Measurements from ENCODE around the gene ANG.
"Not testable (repeated sequence)": the region's sequence is repeated elsewhere in the genome, so short reads cannot be mapped to it uniquely, and the experiment has no call there.

Gene ANG

DNA sequence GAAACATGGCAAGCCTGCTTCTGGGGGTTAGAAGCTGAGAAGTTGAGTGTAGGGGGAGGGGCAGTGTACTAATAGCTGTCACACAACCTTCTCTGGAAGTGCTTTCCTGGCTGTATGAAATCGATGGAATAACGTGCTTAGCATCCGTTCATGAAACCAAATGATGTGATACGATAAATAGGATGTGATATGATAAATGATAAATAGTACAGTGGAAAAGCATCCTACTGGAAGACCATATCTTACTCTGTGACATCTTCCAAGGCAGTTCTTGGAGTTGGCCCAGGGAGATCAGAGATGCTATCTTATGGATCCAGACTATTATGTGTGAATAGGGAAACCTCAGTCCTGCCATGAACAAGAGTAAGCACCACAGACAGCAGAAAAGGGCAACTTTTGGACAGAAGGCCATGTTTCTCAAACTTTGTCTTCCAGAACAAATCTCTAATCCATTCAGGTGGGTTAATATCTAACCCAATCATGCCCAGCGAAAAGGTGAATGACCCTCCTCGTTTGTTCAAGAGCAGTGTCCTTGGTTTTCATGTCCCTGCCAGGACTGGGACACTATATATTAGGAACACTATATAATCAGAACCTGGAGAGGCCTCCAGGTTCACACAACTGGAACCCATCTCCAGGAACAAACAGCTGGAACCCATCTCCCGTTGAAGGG is at the start of gene ANG:
ANG (plus strand) TSS at position 598 of the 673 bp plus-strand sequence. CDS start 4,801 bp downstream, outside the sequence.
- DNase-seq = no peak

DNA sequence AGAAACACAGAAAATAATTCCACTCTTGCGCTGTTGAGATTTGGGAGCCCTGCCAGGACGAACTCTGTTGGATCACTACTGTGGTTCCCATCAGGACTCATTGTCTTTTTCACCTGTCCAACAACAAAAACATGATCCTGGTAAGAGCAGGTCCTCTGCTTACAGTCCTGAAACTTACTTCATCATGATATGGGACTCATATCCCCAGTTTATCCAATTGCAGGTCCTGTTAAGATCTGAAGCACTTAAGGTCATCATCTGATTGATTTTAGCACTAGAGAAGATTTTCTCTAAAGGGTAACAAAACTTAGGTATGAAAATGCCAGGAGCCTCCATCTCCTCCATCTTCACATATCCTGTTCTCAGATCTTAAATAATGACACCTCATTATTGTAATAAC is 47.0 kb upstream of the ANG start, which contains the start of gene OR6S1:
OR6S1 (minus strand) TSS at position 101 of the 400 bp plus-strand sequence; CDS start at position 101, 0 bp downstream.
- no peak for DNase-seq

DNA sequence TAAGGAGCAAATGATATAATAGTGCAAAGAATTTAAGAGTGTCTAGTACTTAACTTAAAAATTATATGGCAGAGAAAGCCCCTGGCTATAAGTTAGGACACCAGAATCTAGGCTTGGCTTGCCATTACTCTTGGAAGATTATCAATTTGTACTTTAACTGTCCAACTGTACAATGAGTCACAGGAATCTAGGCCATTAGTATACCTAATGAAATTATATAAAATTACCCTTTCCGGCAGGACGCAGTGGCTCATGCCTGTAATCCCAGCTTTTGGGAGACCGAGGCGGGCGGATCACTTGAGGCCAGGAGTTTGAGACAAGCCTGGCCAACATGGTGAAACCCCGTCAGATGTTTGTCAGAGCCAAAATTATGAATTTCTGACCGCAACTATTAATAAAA is 46.4 kb upstream of the ANG start:
- no peak for DNase-seq

DNA sequence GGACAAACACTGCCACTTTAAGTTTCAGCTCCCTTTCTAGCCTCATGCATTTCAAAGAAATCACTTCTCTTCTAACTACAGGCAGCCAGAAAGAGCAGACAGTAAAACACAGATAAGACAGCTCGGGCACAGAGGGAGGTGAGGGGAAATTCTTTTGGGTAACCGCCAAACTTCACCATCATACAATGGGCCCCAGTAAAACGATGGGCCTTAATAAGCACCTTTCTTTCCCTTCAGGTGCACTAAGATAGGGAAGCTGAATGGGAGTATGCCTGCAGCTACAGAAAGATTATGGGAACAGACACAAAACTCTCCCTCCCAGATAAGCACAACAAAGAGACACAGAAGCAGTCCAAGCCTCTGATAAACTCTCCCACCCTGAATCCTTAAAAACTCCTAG is 45.8 kb upstream of the ANG start:
- DNase-seq = not testable (repeated sequence)

DNA sequence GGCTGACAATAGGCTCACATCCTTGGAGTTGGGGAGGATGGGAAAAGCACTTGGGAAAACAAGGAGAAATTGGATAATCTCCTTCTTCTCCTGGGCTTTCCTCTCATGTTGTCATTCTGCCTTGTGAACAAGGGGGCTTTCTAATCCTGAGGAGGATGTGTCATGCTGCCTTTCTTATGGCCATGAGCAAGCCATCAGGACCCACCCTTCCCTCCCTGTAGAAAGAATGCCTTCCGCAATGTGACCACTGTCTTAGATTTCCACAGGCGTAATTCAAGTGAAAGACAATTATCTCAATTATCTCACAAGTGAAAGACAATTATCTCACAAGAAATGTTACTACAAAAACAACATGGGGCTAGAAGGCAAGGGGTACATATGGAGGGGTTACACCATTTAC is 44.0 kb upstream of the ANG start:
- DNase-seq = no peak

DNA sequence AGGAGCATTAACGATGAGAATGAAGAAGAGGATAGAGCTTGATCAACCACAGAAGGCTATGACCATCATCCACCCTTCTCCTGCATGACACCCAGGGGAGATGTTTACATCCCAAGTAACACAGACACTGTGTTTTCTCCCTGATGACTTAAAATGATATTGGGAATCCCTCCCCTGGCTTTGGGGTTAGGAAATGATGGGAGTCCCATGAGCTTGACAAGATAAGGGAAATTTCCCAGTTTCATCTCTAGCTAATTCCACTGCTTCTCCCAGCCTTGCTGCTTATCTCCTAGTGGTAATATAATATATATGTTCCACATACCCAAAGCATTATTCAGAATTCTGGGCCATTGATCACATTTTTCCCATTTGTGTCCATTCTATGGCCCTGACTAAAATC is 43.1 kb upstream of the ANG start:
- no peak for DNase-seq

DNA sequence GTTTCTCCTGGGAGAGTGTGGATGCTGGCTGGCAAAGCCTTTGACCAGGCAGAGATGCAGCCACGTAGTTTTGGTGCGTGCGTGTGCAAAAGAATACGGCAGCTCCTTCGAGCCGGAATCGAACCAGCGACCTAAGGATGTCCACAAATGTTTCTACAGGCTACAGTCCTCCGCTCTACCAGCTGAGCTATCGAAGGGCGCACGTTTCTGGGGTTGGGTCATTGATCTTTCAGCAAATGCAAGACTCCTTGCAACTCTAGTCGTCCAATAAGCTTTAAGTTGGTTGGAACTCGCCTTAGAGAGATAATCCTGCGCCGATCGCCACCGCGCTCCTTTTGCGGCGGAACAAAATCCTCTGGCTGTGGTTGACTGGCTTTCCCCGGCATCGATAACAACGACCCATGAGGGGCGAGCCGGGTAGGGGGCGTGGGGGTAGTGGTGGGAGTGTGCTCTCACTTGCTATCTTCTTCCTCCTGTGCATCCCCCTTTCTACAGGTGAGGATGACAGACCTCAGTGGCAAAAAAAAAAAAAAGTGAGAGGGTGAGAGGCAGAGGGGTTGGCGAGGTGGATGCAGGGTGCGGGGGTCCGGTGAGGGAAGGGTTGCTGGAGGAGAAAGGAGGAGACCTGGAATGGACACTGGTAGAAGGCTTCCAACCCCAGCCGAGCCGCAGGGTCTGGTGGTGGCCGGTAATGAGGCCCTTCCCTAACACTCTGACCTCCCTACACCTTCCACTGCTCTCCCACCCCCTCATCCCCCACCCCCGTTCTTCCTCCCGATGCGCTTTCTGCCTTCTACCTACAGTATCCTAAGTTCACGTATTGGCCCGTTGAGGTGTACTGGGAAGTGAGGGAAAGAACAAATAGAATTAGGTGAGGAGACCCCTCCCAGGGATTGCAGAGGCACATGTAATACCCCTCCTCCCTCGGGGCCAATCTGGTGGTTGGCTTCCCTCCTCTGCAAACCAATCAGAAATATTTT is 35.3 kb upstream of the ANG start:
- peak; percentile 32 for DNase-seq

DNA sequence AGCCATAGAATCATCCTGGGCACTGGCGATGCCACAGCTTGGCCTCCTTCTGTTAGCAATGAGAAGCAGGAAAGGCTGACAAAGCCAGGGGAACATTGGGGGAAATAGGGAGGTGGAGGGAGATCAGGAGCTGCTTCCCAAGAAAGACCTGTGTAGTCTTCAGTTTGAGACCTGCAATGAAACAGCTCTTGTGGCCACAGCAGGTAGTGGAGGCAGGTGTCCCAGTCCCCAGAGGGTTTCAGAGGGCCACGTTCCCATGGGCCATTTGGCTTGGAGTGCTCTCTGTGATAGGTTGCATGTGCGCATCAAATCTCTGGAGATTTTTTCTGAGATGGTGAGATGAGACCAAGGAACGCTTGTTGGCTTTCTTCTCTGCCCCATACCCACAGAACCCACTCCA is 32.7 kb upstream of the ANG start:
- DNase-seq = no peak

DNA sequence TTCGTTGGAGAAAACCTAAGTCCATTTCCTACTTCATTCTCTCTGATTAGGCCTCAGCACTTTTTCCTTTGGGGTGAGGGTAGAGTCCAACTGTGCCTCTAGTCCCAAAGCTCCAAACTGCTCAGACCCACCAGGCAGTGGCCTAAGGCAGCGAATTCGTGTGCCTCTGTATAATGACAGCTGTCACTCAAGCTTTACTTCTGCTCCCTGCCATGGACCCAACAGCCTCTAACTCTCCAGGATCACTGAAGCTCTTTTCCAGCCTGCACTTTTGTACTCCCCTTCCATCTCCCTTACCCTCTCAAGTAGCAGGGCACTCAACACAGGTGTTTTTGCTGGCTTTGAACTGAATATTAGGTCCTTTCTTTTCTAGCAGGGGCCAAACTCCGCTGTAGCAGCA is 32.3 kb upstream of the ANG start:
- no peak for DNase-seq

DNA sequence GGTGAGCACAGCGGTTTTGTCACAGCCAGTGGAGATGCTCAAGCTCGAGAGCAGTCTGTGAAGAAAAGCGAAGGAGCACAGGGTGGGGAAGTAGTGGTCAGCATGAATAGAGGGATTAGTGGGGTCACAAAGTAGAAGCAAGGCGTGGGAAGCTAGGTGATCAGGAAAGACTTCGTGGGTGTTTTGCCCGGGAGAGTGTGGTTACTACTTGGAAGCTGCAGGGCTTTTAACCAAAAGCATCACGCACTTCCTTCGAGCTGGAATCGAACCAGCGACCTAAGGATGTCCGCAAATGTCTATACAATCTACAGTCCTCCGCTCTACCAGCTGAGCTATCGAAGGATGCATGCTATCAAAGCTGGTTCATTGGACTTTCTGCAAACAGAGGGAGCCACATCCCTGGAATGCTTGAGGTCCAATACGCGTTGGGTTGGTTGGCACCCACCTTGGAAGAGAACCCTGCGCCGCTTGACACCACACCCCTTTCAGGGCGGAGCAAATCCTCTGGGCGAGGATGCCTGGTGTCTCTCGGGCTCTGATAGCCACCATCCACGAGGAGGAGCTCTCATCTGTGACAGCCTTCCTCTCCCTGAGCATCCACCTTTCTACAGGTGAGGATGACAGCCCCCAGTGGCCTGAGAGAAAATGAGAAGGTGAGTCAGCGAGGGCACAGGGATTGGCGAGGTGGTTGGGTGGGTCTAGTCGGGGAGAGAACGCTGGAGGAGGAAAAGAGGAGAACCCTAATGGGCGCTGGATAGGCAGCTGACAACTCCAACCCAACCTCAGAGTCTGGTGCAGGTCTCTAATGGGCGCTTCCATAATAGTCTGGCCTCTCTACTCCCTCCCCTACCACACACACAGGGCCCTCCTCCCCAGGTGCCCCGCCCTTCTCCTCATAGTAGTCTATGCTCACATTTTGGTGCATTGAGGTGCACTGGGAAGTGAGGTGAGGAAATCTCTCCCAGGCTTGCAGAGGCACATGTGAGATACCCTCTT is 31.1 kb upstream of the ANG start:
- peak; percentile 54 for DNase-seq

DNA sequence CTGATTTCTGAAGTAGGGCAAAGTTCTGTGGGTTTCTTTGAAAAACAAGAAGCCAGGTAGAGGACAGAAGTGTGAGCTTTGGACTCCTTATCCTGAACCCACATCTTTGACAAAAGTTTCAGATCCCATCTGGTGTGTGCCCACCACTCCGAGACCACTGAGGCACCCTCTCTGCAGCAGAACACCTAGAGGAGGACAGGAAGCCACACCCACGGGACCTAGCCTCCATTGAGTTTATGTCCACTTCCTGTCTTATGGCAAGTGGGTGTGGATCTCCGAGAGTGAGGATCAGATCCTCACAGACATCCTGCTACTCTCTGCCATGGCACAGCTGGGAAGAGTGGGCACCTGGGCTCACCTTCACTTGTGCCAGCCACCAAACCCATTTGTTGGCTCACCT is 30.3 kb upstream of the ANG start:
- no peak for DNase-seq

DNA sequence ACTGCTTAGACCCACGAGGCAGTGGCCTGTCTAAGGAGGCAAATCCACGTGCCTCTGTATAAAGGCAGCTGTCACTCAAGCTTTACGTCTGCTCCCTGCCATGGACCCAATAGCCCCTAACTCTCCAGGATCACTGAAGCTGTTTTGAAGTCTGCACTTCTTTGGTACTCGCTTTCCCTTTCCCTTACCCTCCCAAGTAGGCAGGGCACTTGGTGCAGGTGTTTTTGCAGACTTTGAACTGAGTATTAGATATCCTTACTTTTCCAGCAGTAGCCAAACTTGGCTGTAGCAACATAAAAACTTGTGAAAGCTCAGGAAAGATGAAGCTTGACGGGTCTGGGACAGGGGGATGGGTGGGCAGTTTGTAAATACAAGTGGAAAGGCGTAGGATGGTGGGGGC is 29.2 kb upstream of the ANG start:
- no peak for DNase-seq

DNA sequence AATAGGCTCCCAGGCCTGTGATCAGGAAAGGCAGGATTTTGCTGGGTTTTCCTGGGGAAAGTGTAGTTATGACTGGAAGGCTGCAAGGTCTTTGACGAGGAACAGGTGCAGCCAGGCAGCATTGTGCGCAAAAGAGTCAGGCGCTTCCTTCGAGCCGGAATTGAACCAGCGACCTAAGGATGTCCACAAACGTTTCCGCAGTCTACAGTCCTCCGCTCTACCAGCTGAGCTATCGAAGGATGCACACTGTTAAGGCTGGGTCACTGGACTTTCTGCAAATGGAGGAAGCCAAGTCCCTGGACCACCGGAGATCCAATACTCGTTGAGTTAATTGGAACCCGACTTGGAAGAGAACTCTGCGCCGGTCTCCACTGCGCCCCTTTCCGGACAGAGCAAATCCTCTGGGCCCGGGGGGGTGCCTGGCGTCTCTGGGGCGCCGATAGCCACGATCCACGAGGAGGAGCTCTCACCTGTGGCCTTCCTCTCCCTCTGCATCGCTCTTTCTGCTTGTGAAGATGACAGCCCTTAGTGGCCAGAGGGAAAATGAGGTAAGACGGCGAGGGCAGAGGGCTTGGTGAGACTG is 28.7 kb upstream of the ANG start:
- DNase-seq = no peak

DNA sequence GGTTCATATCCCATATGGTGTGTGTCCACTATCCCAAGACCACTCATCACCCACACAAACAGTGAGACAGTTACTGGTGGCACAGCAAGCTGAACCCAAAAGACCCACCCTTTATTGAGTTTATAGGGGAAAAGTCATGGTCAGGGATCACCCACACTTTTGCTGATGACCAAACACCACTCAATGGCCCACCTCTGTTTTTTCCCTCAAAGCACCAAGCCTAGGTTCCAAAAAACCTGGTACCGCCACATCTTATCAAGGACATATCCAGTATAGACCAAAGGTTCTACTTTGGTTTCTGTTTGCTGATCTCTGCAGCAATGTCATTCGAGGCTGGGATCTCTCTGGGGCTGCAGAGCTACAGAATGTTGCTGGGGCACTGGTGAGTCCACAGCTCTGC is 27.4 kb upstream of the ANG start:
- DNase-seq = no peak

DNA sequence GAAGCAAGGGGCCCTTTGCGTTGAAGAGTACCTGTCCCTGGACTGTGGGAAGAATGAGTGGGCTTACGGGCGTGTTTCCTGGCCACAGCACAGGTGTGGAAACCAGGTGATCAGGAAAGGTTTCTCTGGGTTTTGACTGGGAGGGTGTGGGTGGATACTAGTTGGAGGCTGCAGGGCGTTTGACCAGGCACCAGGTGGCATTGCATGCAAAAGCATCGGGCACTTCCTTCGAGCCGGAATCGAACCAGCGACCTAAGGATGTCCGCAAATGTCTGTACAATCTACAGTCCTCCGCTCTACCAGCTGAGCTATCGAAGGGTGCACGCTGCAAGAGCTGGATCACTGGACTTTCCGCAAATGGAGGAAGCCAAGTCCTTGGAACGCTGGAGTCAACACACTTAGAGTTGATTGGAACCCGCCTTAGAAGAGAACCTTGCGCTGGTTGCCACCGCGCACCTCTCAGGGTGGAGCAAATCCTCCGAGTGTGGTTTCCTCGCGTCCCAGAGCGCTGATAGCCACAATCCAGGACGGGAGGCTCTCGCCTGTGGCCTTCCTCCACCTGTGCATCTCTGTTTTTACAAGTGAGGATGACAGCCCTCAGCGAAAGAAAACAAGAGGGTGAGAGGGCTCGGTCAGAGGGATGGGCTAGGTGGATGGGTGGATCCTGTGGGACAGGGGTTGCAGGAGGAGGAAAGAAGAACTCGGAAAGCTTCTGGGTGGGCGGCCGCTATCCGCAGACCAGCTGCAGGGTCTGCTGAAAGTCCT is 25.4 kb upstream of the ANG start:
- DNase-seq = peak; percentile 82

DNA sequence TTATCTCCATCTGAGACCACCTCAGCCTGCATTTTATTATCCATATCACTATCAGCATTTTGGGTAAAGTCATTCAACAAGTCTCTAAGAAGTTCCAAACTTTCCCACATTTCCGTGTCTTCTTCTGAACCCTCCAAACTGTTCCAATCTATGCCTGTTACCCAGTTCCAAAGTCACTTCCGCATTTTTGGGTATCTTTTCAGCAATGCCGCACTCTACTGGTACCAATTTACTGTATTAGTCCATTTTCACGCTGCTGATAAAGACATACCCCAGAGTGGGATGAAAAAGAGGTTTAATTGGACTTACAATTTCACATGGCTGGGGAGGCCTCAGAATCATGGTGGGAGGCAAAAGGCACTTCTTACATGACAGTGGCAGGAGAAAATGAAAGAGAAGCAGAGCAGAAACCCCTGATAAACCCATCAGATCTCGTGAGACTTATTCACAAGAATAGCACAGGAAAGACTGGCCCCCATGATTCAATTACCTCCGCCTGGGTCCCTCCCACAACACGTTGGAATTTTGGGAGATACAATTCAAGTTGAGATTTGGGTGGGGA is 22.1 kb upstream of the ANG start:
- not testable (repeated sequence) for DNase-seq

DNA sequence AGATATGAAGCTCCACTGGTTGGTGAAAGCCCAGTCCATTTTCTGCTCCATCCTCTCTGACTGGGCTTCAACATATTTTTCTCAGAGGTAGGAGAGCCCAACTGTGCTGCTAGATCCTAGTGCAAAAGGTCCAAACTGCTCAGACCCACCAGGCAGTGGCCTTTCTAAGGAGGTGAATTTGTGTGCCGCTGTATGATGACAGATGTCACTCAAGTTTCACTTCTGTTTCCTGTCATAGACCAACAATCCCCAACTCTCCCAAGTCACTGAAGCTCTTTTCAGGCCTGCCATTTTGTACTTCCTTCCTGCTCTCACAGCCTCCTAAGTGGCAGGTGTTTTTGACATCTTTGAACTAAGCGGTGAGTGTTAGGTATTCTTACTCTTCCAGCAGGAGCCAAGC is 20.6 kb upstream of the ANG start:
- no peak for DNase-seq

DNA sequence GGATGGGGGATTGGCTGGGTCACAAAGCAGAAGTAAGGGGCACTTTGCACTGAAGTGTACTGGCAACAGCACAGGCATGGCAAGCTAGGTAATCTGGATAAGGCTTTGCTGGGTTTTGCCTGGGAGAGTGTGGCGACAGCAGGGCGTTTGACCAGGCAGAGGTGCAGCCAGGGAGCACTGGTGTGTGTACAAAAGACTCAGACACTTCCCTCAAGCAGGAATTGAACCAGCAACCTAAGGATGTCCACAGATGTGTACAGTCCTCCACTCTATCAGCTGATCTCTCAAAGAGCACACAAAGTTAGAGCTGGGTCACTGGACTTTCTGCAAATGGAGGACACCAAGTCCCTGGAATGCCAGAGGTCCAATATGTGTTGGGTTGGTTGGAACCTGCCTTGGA is 19.6 kb upstream of the ANG start:
- no peak for DNase-seq

DNA sequence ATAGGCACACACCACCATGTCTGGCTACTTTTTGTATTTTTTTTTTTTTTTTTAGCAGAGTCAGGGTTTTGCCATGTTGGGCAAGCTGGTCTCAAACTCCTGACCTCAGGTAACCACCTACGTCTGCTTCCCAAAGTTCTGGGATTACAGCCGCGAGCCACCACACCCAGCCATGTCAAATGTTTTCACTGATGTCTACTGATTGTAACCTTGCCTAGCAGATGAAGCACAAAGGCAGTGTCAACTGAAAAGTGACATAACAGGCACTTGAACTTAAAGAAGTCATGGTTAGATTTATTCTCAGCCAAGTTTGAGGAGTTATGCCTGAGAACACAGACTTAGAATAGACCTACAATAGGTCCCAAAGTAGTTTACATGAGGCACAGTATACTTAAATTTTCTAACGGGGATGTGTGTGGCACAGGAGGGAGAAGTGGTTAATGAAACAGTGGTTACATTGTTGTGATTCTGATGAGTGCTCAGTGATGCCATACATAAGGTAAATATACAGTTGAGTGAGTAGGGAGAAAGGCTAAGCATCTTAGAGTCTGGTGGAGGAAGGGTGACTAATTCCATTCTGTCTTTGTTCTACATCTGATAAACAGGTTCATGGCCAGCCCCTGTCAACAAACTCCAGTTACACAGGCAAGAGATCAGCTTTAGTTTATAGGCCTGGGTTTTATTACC is 16.8 kb upstream of the ANG start:
- DNase-seq = no peak

DNA sequence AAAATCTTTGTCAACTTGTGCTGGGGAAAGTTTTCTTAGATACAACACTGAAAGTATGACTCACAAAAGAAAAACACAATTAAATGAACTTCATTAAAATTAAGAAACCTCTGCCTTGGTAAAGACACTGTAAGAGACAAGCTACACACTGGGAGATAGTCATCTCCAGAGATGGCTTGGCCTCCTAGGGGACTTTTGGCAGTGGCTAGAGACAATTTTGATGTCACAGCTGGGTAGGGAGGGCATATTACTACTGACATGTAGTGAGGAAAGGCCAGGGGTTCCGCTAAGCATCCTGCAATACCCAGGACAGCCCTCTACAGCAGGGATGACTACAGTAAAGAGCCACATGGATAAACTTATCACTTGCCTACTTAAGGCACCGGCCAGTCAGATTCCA is 12.9 kb upstream of the ANG start:
- DNase-seq = no peak

DNA sequence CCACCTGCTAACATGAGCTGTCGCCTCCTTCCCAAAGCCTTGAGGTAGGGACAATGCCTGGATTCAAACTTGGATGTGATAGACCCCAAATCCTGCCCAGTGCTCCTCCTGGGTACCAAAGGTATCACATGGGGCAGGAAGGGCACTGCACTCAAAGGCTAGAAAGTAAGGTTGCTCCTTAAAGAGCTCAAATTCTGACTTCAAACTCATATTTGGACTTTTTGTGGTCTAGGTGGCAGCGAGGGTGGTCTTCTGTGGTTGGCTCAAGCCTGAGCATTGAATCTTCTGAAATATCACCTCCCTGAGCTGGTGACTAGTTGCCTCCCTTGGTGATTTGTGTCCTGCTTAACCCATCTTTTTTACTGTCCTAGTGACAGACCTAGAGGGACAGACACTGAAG is 12.5 kb upstream of the ANG start:
- no peak for DNase-seq

Data from CD4-positive, alpha-beta T cell treated with Interleukin-17A for 4 hours (primary cell).